WTC11 (cell line): ENCODE data around the gene PTH1R. TPM values are rescaled to one million over a fixed set of nuclear protein-coding genes. Genes with fewer than 3 reads are reported as not detected.

Experiments
- ATAC-seq: fragments of 200-7000 bp; cut with Tn5 transposase; 2 replicates; pipeline ENCODE4 v1.10.0; 2021; ENCODE audit warnings: mild to moderate bottlenecking, moderate library complexity
- CTCF ChIA-PET: fragments of 300-600 bp; sonication (Branson Sonifier 250); formaldehyde crosslinking; loops from one replicate; lab custom pipeline; 2021; ENCODE audit warnings: antibody characterized with exemption; lab: Charles Lee
- POLR2A ChIA-PET: fragments of 350-600 bp; sonication (Branson Sonifier 250); formaldehyde crosslinking; loops from one replicate; lab custom pipeline; 2021; ENCODE audit warnings: antibody characterized with exemption; lab: Charles Lee
- DNase-seq: peaks from one replicate; pipeline ENCODE4 v3.0.0; 2021; ENCODE audit warnings: low spot score
- H3K27ac Mint-ChIP-seq: 2 replicates; pipeline ENCODE4 v1.8.0; 2021; ENCODE audit warnings: mixed read lengths
- H3K27me3 Mint-ChIP-seq: 2 replicates; pipeline ENCODE4 v1.8.0; 2021; ENCODE audit warnings: low read depth, mild to moderate bottlenecking, moderate library complexity, mixed read lengths
- H3K36me3 Mint-ChIP-seq: 2 replicates; pipeline ENCODE4 v1.8.0; 2021; ENCODE audit warnings: mixed read lengths
- H3K4me1 Mint-ChIP-seq: 2 replicates; pipeline ENCODE4 v1.8.0; 2022; ENCODE audit warnings: mixed read lengths
- H3K4me3 Mint-ChIP-seq: 2 replicates; pipeline ENCODE4 v1.8.0; 2021; ENCODE audit warnings: mild to moderate bottlenecking, moderate library complexity, mixed read lengths
- H3K9me3 Mint-ChIP-seq: 2 replicates; pipeline ENCODE4 v1.8.0; 2021; ENCODE audit warnings: mixed read lengths
- ATF1 ChIP-seq: sonication (generic); formaldehyde crosslinking; IDR thresholded peaks from 2 replicates; pipeline ENCODE4 v1.8.1; 2023; ENCODE audit warnings: mild to moderate bottlenecking, moderate library complexity, missing genetic modification reagents
- CDX4 ChIP-seq: fragments of 250-450 bp; sonication (Bioruptor Pico); IDR thresholded peaks from 2 replicates; pipeline ENCODE4 v1.9.0; 2021; ENCODE audit warnings: moderate library complexity, mild to moderate bottlenecking, inconsistent platforms, borderline replicate concordance
- E2F5 ChIP-seq: sonication (generic); formaldehyde crosslinking; IDR thresholded peaks from 2 replicates; pipeline ENCODE4 v1.8.1; 2022; ENCODE audit warnings: mild to moderate bottlenecking, moderate library complexity, missing genetic modification reagents
- ERG ChIP-seq: fragments of 250-450 bp; sonication (Bioruptor Pico); IDR thresholded peaks from 2 replicates; pipeline ENCODE4 v1.8.0; 2021; ENCODE audit warnings: mild to moderate bottlenecking
- GABPB1 ChIP-seq: sonication (generic); formaldehyde crosslinking; IDR thresholded peaks from 2 replicates; pipeline ENCODE4 v1.8.1; 2023; ENCODE audit warnings: mild to moderate bottlenecking, missing genetic modification reagents
- HMGA2 ChIP-seq: fragments of 250-450 bp; sonication (Bioruptor Pico); IDR thresholded peaks from 2 replicates; pipeline ENCODE4 v1.4.0; 2021; ENCODE audit warnings: mild to moderate bottlenecking, moderate library complexity
- IRF2 ChIP-seq: sonication (generic); formaldehyde crosslinking; IDR thresholded peaks from 2 replicates; pipeline ENCODE4 v1.8.0; 2022; ENCODE audit warnings: low read depth, missing genetic modification reagents, borderline replicate concordance
- KAT7 ChIP-seq: sonication (generic); formaldehyde crosslinking; IDR thresholded peaks from 2 replicates; pipeline ENCODE4 v1.8.1; 2023; ENCODE audit warnings: missing genetic modification reagents, mild to moderate bottlenecking, borderline replicate concordance
- MXD4 ChIP-seq: fragments of 250-450 bp; sonication (Bioruptor Pico); IDR thresholded peaks from 2 replicates; pipeline ENCODE4 v1.8.0; 2021; ENCODE audit warnings: mild to moderate bottlenecking, moderate library complexity, borderline replicate concordance
- NR1H2 ChIP-seq: sonication (generic); formaldehyde crosslinking; IDR thresholded peaks from 2 replicates; pipeline ENCODE4 v1.9.0; 2021; ENCODE audit warnings: mild to moderate bottlenecking, moderate library complexity, missing genetic modification reagents
- NR3C1 ChIP-seq: sonication (generic); formaldehyde crosslinking; conservative IDR thresholded peaks from 2 replicates; pipeline ENCODE4 v1.8.1; 2023; ENCODE audit warnings: low read depth, mild to moderate bottlenecking, missing genetic modification reagents
- OVOL2 ChIP-seq: fragments of 250-450 bp; sonication (Bioruptor Pico); IDR thresholded peaks from 2 replicates; pipeline ENCODE4 v1.9.0; 2021; ENCODE audit warnings: mild to moderate bottlenecking, borderline replicate concordance
- SMAD4 ChIP-seq: sonication (generic); formaldehyde crosslinking; IDR thresholded peaks from 2 replicates; pipeline ENCODE4 v1.8.0; 2022; ENCODE audit warnings: mild to moderate bottlenecking, missing genetic modification reagents
- SP1 ChIP-seq: sonication (generic); formaldehyde crosslinking; conservative IDR thresholded peaks from 2 replicates; pipeline ENCODE4 v1.8.1; 2022; ENCODE audit warnings: missing genetic modification reagents
- STAT6 ChIP-seq: sonication (generic); formaldehyde crosslinking; conservative IDR thresholded peaks from 2 replicates; pipeline ENCODE4 v1.8.1; 2023; ENCODE audit warnings: mild to moderate bottlenecking, low read depth, missing genetic modification reagents, moderate library complexity
- TEAD4 ChIP-seq: sonication (generic); formaldehyde crosslinking; IDR thresholded peaks from 2 replicates; pipeline ENCODE4 v1.8.0; 2022; ENCODE audit warnings: mild to moderate bottlenecking, missing genetic modification reagents
- TP53 ChIP-seq: sonication (generic); formaldehyde crosslinking; IDR thresholded peaks from 2 replicates; pipeline ENCODE4 v1.8.1; 2023; ENCODE audit warnings: mild to moderate bottlenecking, missing genetic modification reagents
- USF1 ChIP-seq: sonication (generic); formaldehyde crosslinking; IDR thresholded peaks from 2 replicates; pipeline ENCODE4 v1.8.0; 2022; ENCODE audit warnings: mild to moderate bottlenecking, missing genetic modification reagents
- USF2 ChIP-seq: sonication (generic); formaldehyde crosslinking; IDR thresholded peaks from 2 replicates; pipeline ENCODE4 v1.8.1; 2023; ENCODE audit warnings: mild to moderate bottlenecking, missing genetic modification reagents, moderate library complexity
- ZMAT4 ChIP-seq: fragments of 250-450 bp; sonication (Bioruptor Pico); IDR thresholded peaks from 2 replicates; pipeline ENCODE4 v1.9.0; 2021; ENCODE audit warnings: mild to moderate bottlenecking
- ZNF425 ChIP-seq: fragments of 250-450 bp; sonication (Bioruptor Pico); conservative IDR thresholded peaks from 2 replicates; pipeline ENCODE4 v1.9.0; 2021; ENCODE audit warnings: mild to moderate bottlenecking
- total RNA-seq: library from RNA; stranded (reverse); gene quantifications from 3 replicates; pipeline ENCODE4 v1.2.3, GENCODE V29; 2021

Gene PTH1R
- total RNA-seq, 1 experiment from 2014 or later: 12.0 TPM

- no peak for TF ChIP-seq GABPB1 (CRISPR knock-in tag)
- no peak overlapping the region for H3K27ac Mint-ChIP-seq
- ATAC-seq (no peak), DNase-seq (no peak)
- no peaks in the 10 kb centered on the region for H3K9me3 Mint-ChIP-seq
- peaks cover 61% of the 10 kb centered on the region for H3K27me3 Mint-ChIP-seq
- ChIA-PET CTCF (interaction anchor here (0.7 to 1.9 kb wide), 5 partner anchors 13 to 194 kb away, joined by 3 to 13 read pairs (median 5); no protein-coding TSS in a partner anchor), POLR2A (no interaction called here)
- H3K4me3 Mint-ChIP-seq: no peak overlapping the region
- peaks cover 11% of the 10 kb centered on the region for H3K4me1 Mint-ChIP-seq
- no peaks in the 10 kb centered on the region for H3K36me3 Mint-ChIP-seq
These were observed 18.9 kb downstream of the PTH1R start for GRCh38 chr3:46896386-46896785.

- Mint-ChIP-seq H3K4me3 (no peak overlapping the region), H3K27ac (no peak overlapping the region), H3K4me1 (peaks cover 5% of the 10 kb centered on the region), H3K9me3 (no peaks in the 10 kb centered on the region), H3K27me3 (peaks cover 55% of the 10 kb centered on the region), H3K36me3 (no peaks in the 10 kb centered on the region)
- POLR2A ChIA-PET: no interaction called here
- no peak for ATAC-seq
- no peak for TF ChIP-seq ZMAT4 (CRISPR knock-in tag)
- no peak for TF ChIP-seq KAT7 (CRISPR knock-in tag)
- TF ChIP-seq CDX4 (CRISPR knock-in tag): no peak
- no peak for TF ChIP-seq SP1
- no peak for TF ChIP-seq STAT6 (CRISPR knock-in tag)
- no peak for TF ChIP-seq IRF2 (CRISPR knock-in tag)
- no peak for TF ChIP-seq ZNF425 (CRISPR knock-in tag)
- TF ChIP-seq MXD4 (CRISPR knock-in tag): no peak
- TF ChIP-seq NR1H2 (CRISPR knock-in tag): no peak
- no peak for TF ChIP-seq OVOL2 (CRISPR knock-in tag)
- TF ChIP-seq USF2 (CRISPR knock-in tag): no peak
- no peak for TF ChIP-seq SMAD4 (CRISPR knock-in tag)
- no peak for TF ChIP-seq ATF1
- TF ChIP-seq ERG (CRISPR knock-in tag): no peak
- no peak for TF ChIP-seq NR3C1 (CRISPR knock-in tag)
- TF ChIP-seq USF1: no peak
- no peak for TF ChIP-seq TP53 (CRISPR knock-in tag)
- no peak for TF ChIP-seq HMGA2 (CRISPR knock-in tag)
- TF ChIP-seq E2F5 (CRISPR knock-in tag): no peak
- no peak for TF ChIP-seq TEAD4 (CRISPR knock-in tag)
- CTCF ChIA-PET: interaction anchor here (0.7 to 2.7 kb wide), 5 partner anchors 13 to 234 kb away, joined by 3 to 11 read pairs (median 3); no protein-coding TSS in a partner anchor
- no peak for DNase-seq
These were observed 19.5 kb downstream of the PTH1R start for GRCh38 chr3:46897031-46897430.
